ENCODE data around the gene TOM1L1. TPM values are rescaled to one million over a fixed set of nuclear protein-coding genes. Genes with fewer than 3 reads are reported as not detected.

TOM1L1 gene
- total and polyA plus RNA-seq, 2 of the 8 experiments (the other 6 are each of a cell fraction or from before 2014, with no cell fraction given), result 47.0 to 60.8 TPM

DNA sequence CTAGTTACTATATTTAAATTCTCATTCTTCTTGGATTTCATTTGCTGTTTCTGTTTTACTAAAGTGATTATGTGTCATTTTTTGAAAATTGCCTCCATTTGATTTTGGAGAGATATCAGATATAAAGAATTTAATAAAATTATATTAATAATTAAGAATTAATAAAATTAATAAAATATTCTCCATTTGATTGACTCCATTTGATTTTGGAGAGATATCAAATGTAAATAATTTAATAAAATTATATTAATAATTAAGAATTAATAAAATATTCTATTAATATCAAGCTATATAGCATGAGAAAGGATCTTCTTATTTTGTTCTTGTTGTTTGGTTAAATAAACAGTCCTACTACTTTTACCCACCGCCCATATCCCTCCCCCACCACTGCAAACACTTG is 90.9 kb downstream of the TOM1L1 start:
- ChIA-PET CTCF (ENCODE audit: partially characterized antibody) (interaction anchor here (1.3 to 7.6 kb wide), 4 partner anchors 13 to 365 kb away, joined by 3 to 107 read pairs (median 14); no protein-coding TSS in a partner anchor), POLR2A (ENCODE audit: partially characterized antibody) (interaction anchor here (1.6 kb wide), 1 partner anchor 23 kb away, joined by 3 read pairs; the partner anchor contains the start of genes COX11 and STXBP4)
- no peak for DNase-seq (ENCODE audit: low read depth in 1 of 2, low spot score in 2 of 2)
- no peak overlapping the region for H2AFZ ChIP-seq (ENCODE audit: low read length)
- H2BK120ac ChIP-seq (replicated peaks; ENCODE audit: low read depth, low read length), result no peak overlapping the region
- peaks cover 0 to 4% (median 0%) of the 10 kb centered on the region in 4 experiments; a peak in 1 of 8 replicates for H3K36me3 ChIP-seq (ENCODE audit: control insufficient read depth in 2 of 4, insufficient read depth in 4 of 4, low read length in 3 of 4)
- H4K20me1 ChIP-seq (replicated peaks in 1 of 2; ENCODE audit: control insufficient read depth in 1 of 2, insufficient read depth in 2 of 2, low read length in 2 of 2), result no peaks in the 10 kb centered on the region
- no peak overlapping the region for H2BK20ac ChIP-seq (ENCODE audit: low read length)
- H3K56ac ChIP-seq (replicated peaks; ENCODE audit: insufficient read length, low read depth, low read length), result no peak overlapping the region
- no peak overlapping the region for H3K4me3 ChIP-seq (ENCODE audit: extremely low read depth in 1 of 4, insufficient read depth in 2 of 4, low read depth in 3 of 4, low read length in 4 of 4)
- no peak overlapping the region for H3K18ac ChIP-seq (ENCODE audit: extremely low read depth, low read length)
- H2AK5ac ChIP-seq (ENCODE audit: low read depth, low read length), result no peak overlapping the region
- no peaks in the 10 kb centered on the region for H3K79me1 ChIP-seq (ENCODE audit: low read depth, low read length)
- H4K5ac ChIP-seq (ENCODE audit: insufficient read length, low read depth, low read length), result no peak overlapping the region
- H3K14ac ChIP-seq (ENCODE audit: insufficient read length), result no peak overlapping the region
- no peak for FAIRE-seq
- H2BK12ac ChIP-seq (ENCODE audit: low read depth, low read length), result no peak overlapping the region
- H3K79me2 ChIP-seq (ENCODE audit: control insufficient read depth in 1 of 2, insufficient read depth in 2 of 2, low read length in 2 of 2), result no peaks in the 10 kb centered on the region
- H4K8ac ChIP-seq (ENCODE audit: extremely low read depth, insufficient read depth, low read length), result no peak overlapping the region
- no peak overlapping the region for H2BK15ac ChIP-seq (ENCODE audit: low read length)
- H2BK5ac ChIP-seq (ENCODE audit: low read depth, low read length), result no peak overlapping the region
- no peaks in the 10 kb centered on the region for H3K4me1 ChIP-seq (replicated peaks in 1 of 4; ENCODE audit: control insufficient read depth in 3 of 4, insufficient read depth in 4 of 4, low read length in 3 of 4)
- 100% methylated on average over 1 of the region's 1 CpG; no CpG with 5 or more reads in 1 of the 2 experiments for WGBS, 2 experiments (ENCODE audit: extremely low coverage in 1 of 2, insufficient coverage in 1 of 2, insufficient read length in 1 of 2, insufficient replicate concordance in 2 of 2, low coverage in 1 of 2, low lambda C conversion rate in 2 of 2, missing lambda C conversion rate in 1 of 2)
- H3K27ac ChIP-seq (ENCODE audit: low read depth, low read length), result no peak overlapping the region
- no peak overlapping the region for H3K9ac ChIP-seq (replicated peaks in 1 of 4; ENCODE audit: extremely low read depth in 1 of 4, low read depth in 3 of 4, low read length in 3 of 4)
- H3K27me3 ChIP-seq (replicated peaks in 1 of 4; ENCODE audit: control insufficient read depth in 3 of 4, extremely low read depth in 1 of 4, insufficient read depth in 3 of 4, low read length in 3 of 4), result no peaks in the 10 kb centered on the region
- no peak overlapping the region for H3K4ac ChIP-seq (replicated peaks; ENCODE audit: insufficient read length, low read depth, low read length)
- H3K23me2 ChIP-seq (ENCODE audit: low read depth, low read length), result no peaks in the 10 kb centered on the region
- no peak overlapping the region for H4K91ac ChIP-seq (replicated peaks; ENCODE audit: insufficient read length, low read length)
- no peak overlapping the region for H3K4me2 ChIP-seq (ENCODE audit: insufficient read depth in 1 of 2, low read depth in 2 of 2, low read length in 2 of 2)
- H3K23ac ChIP-seq (ENCODE audit: insufficient read length), result no peak overlapping the region
- H3K9me3 ChIP-seq (ENCODE audit: insufficient read depth in 2 of 2, low read depth in 1 of 2, low read length in 1 of 2), result no peaks in the 10 kb centered on the region
- TF ChIP-seq HDAC2 (IDR thresholded peaks at IDR 0.05; ENCODE audit: borderline replicate concordance in 1 of 2, low read depth in 2 of 2, low read length in 2 of 2), result no peak
